GM21619 (cell line): ENCODE measurements around the gene TEAD1.

Experiments used
- ATAC-seq: cut with Tn5 transposase; IDR thresholded peaks from one replicate; pipeline ENCODE4 v1.9.1; 2021; ENCODE audit not compliant: unreplicated experiment

TEAD1 gene

DNA sequence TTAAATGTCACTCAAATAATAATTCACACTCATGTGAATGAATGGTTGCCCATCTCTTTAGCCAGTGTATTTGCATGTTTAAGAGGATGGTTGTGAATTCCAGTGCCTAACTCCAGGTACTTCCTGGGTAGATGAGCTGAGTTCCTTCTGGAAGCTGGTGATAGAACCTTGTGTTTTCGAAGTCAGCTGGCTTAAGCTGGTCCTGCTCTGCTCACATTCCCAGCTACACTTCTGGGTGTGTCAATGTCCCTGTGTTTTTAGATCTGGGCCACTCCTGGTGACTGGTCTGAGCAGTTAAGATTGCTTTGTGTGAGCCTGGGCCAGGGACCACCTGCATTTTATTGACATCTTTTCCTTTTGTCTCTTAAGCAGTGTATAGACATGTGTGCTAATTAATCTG is 10.6 kb downstream of the TEAD1 start:
- ATAC-seq: no peak

DNA sequence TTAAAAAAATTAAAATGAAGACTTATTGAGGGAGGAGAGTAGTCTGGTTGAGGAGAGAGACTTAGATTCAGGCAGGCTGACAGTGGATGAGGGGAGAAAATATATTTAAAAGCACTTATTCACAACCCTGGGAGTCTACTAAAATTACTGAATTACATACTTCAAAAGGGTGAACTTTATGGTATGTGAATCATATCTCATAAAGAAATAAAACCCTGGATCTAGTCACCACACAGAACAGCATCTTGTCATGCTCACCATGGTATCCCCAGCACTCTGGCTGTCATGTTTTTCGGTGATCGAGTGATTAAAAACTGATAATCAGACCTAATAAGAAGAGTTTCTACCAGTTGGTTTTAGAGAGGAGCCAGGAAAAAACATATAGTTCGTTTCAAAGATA is 11.0 kb downstream of the TEAD1 start:
- ATAC-seq: no peak

DNA sequence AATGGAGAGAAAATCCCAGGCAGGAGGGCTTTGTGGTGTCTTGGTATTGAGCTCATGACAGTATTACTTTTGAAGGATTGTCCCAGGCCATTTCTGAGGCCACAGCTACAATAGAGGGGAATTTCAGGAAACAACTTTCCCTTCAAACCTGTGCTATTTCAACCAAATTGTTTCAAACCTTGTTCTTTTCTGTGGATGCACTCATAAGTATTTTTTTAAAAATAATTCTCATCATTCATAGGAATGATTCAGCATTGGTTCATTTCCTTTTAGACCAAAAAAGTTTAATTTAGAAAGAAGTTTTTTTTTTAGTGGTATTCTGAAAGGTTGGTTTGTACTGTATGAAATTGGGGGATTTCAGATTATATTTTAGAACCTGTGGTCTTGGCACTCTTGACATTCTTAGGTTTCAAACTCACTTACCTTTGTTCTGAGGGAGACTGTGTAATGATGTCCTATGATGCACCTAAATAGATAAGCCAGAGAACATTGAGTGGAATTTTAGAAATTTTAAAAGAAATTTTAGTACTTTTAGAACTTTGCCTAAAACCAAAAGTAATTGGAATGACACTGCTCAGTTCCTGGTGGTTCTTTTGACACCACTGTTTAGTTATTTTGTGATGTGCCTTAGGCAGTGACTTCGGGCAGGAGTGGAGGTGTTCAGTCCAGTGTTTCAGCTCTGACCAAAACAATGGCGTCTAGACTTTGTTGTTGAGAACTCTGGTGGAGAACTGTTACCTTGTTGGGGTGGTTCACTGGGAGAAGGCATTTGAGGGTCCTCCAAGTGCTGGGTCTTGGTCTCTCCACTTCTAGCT is 12.2 kb downstream of the TEAD1 start:
- ATAC-seq: no peak

DNA sequence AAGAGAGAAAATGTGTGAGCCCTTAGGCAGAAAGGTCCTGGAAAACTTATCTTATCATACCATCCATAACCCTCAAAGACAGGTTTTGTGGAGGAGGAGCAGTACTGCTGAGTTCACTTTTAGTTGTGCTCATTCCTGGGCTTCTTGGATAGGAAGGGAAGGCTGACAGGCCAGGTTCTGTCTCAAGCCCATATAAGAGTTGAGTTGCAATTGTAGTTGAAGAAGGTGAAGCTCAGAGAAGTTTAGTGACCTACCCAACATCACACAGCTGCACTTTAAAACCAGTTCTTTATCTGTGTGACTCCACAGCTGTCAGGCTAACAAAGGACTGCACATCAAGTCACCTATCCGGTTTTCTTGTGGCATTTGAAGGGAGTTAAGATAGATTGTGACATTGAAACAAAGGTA is 13.0 kb downstream of the TEAD1 start:
- no peak for ATAC-seq

DNA sequence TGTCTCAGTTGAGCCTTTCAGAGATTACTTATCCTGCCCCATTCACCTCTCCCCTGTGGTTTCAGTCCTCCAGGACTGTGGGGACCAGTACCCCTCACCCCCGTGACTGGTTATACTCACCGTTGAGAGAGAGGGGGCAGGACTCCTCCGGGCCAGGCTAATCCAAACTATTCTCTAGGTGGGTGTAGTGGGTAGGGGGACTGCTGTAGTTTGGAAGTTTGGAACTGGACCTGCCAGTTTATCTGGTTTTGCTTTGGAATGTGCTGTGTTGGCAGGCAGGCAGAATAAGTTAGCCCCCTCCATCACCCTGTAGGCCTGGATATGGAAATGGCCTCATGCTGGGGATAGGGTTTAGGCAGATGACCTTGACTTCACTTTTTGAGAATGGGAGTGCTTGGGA is 13.5 kb downstream of the TEAD1 start:
- ATAC-seq: no peak

DNA sequence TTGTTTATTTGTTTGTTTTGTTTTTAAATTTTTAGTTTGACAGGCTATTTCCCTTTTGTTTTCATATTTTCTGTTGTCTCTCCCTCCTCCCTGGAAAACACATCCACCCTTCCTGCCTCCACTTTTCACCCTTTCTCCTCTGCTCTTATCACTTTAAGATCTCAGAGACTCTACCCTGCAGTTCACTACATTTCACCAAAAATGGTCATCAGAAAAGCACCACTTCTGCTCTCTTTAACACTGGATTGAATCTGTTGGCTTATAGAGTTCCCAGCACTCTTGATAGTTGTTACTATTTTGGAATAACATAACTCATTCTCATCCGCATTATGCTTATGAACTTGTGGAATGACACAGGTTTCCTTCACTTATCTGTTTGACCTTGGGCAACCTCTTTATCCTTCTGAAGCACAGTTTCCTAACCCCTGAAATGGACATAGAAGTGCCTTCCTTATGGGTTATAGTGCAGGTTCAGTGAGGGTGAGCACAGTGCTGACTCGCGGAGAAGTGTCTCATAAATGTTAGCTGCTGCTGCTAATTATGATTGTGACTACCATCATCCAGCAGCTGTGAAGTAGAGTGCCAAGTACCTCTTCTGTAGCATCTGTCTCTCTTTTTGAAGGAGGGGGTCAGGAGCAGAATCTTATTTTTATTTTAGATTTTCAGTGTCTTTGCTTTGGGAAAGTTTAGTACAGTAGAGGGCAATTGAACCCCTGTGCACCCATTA is 15.0 kb downstream of the TEAD1 start:
- no peak for ATAC-seq

DNA sequence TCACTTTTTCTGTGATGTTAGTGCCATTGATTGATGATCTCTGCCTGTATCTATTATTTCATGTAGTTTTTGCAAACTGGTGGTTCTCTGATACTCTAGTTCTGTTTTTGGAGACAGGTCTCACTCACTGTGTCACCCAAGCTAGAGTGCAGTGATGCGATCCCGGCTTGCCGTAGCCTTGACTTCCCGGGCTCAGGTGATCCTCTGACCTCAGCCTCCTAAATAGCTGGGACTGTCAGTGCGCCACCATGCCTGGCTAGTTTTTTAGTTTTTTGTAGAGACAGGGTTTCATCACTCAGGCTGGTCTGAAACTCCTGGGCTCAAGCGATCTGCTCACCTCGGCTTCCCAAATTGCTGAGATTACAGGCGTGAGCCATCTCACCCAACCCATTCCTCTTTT is 16.4 kb downstream of the TEAD1 start:
- no peak for ATAC-seq

DNA sequence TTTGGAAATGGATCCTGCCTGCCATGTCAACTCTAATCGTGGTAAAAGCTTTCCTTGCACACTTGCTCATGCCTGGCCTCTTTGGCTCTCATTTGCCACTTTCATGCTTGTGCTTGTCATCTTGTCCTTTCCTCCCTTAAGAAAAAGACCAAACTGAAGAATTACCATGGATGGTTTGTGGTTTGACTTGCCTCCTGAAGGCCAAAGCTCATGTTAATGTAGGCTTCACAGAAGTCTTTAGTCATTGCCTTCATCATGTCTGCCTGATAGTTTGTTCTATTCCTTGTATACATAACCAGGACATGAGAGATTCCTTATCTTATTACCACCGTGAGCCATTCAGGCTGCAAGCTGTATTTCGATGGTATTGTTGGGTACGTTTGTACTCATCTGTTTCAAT is 17.3 kb downstream of the TEAD1 start:
- no peak for ATAC-seq

DNA sequence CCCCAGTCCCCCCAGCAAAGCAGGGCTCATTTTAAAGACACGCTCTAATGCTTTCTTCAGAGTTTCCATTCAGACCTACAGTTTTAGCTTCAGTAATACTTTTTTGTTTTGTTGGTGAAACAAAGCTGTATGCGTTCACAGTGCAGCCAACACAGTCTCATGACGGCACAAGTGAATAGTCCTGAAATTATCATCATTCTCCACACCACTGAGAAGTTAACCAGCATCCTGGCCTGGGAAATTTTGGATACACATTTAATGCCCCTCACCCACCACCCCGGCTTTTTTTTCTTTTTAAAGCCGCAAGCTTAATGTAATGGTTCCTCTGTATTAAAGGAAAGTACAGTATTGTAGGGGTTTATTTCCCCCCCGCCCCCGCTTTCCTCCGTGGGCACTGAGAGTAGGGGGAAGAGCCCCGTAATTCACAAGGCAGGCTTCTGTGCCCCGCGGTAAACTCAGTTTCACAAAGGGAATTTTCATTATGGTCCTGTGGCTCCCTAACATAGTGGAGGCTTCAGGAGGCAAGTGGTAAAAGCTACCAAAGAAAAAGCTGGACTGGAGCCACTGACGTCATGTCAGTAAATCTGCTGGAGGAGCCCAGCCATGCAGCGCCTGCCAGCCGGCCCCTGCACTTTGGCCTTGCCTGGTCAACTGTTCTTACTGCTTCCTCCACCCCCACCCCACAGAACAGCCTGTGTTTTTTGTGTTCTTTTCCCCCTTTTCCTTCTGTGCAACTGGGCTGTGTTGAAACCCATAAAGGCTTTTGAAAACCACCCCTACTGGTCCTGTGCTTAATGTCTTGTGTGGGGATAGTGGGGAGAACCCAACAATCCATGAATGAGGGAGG is 18.2 kb downstream of the TEAD1 start:
- ATAC-seq: no peak

DNA sequence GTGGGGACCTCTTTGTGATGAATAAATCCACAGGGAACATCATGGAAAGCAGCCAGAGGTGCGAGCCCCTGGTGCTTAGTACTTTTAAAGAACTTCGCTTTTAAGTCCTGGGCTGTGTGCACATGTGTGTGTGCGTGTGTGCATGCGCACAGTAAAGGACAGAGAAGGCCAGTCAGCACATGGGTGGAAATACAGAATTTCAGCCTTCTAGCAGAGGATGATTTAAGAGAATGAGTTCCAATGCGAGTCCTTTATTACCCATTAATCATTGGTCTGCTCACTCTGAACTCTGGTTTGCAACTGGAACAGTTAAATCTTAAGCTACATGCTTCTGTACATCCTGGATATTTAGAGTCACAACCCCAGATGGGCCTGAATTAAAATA is 18.9 kb downstream of the TEAD1 start:
- no peak for ATAC-seq

DNA sequence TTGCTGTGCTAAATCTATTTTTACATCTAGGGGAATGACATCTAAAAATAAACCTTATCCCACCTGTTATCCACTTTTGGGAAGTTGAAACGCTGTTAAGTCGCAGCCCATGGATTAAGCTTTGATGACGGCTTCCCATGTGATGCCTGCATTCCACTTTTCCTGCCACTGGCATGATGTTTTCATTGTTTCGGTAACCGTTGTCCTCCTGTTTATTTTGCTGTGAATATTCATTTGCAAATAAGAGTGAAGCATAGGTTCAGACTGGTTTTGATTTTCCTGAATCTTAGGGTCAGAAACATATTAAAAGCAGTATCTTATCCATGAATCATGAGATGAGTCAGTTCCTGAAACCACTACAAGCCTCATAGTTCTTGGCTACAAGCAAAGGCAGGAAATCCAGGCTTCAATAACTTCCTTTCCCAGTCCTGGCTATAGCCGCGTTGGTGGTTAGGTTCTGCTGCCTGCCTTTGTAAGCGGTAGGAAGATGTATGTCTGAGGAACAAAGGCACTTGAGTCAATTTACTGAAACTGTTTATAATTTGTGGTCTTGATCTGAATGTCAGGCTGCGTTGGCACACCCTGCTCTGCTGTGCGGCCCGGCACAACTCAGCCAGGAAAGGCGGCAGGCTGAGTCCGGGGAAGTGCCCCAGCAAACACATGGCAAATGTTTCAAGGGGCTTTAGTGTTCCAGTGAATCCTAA is 19.4 kb downstream of the TEAD1 start:
- ATAC-seq: no peak

DNA sequence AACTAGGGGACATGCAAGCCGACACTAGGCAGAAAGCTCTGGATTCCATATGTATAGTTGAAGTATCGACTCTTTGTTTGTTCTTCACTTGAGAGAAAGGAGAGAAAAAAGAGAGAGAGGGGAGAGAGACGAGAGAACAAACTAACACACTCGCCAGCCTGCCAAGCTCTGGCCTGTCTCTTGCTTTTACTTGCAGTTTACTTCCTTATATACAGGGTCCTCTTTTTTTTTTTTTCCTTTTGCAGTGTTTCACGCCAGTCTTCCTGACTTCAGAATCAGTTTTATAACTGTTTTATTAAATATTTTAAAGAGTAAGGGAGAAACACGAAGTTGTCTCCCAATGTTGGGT is 19.9 kb downstream of the TEAD1 start:
- ATAC-seq: no peak

DNA sequence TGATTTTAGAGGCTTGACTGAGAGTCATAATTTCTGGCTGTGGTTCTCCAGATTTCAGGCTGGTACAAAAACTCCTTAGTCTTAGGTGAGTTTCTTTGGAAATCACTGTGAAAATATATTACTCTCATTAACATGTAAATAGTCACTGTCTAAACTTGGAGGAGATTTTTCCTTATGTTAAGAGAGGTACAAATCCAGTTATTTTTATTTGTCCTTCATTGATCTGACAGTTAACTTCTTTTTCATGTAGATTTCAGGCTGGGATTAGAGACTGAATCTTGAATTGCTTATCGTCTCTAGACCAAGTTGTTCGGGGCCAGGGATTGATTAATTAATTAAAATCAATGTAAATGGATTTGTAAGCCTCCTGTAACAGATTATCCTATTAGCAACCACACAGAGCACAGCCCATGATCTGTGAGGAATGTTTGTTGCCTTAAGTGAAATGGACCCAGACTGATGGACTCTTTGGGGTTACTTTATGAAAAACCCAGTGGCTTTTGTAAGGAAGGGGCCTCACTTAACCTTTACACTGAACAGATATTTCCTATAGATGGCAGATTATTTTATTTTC is 21.1 kb downstream of the TEAD1 start:
- ATAC-seq: no peak

DNA sequence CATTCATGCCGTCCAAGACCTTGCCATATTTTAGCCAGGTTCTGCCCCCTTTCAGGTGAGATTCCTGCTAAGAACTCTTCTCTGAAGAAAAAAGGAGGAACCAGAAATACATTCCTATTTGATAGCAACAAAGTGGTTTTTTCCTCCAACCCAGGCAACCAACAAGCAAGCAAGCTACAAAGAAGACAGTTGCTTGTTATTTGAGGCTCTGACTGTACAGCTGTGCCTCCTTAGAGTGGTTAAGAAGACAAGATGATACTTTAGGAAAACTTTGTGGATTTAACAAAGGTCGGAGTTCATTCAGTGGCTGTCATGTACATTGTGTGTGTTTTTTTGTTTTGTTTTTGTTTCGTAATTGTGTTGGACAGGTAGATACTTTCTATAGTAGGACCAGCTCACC is 21.7 kb downstream of the TEAD1 start:
- ATAC-seq: no peak

DNA sequence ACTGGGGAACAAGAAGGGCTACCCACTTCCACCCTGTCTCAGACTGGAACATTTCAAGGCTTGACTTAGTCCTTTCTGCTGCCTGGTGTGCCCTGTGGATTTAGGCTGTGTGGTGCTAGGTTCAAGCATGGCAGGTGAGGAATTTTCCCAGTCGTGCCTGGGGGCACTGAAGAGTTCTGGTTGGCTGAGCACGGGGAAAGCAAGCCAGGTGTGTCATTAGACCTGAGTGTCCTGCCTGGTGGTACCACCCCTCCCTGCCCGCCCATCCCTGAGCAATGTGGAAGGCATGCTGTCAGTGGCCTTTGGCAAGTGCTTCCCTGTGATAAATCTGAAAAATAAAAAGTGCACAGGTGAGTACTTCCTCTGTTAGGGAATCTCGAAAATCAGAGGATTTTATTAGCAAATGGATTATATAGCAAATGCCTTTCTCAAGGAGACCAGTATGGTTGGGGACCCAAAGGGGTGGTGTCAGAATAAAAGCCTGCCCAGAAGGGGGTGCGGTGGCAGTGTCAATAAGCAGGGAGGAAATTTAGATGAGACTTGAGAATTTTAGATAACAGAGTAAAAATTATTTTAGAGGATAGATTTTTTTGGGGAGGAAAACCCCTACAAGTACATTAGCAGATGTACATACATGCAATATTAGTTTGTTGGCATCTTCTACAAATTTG is 22.8 kb downstream of the TEAD1 start:
- no peak for ATAC-seq

DNA sequence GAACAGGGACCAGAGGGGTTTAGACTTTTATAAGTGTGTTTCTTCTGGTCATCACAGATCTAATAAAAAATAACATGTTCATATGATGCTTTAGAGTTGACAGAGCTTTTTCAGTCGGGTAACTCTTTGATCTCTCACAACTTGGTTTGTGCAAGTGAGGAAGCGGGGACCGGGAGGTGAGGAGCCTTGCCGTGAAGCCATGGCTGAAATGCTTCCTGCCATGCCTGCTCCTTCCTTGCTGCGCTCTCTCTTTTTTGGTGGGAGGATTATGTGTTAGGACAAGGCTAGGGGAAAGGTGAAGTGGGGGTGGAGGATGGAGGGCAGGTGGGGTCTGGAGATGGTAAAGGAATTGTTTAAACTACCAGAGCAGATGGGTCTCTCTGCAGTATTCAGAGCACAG is 23.8 kb downstream of the TEAD1 start:
- no peak for ATAC-seq

DNA sequence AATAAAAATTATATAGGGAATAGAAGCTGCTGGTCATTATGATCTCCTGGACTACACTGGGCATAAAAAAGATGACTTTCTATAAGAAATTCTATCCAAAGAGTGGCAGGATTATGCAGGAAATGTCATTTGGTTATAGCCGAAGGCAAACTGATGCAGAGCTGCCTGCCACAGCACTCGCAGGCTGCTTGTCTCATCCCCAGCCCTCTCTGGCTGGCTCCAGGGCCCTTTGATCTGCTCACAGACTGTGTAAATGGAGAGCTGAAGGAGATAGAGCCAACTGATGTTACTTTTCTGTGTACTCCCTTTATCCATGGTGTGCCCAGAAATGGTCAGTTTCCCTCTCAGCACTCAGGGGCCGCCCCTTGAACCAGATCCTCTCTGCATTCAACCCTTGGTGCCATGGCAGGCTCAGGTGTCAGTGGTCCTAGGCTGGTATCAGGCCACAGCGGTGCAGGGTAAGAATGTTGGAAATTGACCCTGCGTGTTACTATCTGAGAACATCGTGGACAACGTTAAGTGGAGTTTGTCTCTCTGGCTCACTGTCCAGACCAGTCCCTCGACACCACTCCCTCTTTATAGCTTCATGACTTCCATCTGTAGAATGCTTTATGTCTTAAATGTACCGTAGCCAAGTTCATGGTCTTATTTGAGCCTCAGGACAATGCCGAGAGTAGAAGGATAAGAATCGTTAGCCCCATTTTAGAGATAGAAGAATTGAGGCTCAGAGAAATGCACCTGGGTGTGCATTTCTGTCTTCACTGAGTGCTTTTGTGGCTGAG is 27.8 kb downstream of the TEAD1 start:
- ATAC-seq: no peak

DNA sequence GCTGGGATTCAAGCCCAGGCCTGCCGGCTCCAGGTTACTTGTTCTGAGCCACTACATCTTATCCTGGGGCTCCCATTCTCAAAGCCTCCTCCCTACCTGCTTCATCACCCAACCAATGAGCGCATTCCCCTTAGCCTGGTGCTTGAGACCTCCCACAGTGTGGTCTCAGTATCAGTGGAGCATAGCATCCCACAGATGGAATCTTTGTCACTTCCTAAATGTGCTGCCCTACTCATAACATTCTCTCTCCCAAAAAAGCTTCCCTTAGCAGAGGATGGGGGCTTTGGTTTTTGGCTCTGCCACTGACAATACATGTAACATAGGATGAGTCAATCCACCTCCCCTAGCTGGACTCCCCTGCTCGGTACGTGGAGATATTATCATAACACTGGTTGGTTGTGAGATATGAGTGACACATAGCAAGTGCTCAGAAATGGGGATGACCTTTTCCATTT is 28.8 kb downstream of the TEAD1 start:
- no peak for ATAC-seq

DNA sequence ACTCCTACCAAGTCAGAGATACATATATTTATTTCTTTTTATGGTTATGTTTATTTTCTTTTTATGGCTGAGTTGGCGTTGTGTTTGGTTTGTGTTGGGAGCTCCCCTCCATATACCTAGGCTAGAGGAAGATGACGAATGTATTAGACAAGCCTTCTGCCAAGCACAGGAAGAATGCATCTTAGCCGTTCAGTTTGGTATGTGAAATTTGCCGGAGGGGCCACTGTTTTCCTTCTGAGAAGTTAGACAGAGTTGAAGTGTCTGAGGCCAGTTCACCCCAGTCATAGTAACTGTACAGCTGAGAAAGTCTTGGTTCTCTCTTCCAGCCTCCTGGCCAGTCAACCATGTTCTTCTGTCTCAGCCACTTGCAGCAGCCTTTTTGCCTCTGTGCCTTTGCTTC is 29.8 kb downstream of the TEAD1 start:
- no peak for ATAC-seq
